Stimulated activated CD4-positive, alpha-beta T cell treated with anti-CD3 and anti-CD28 coated beads, Interleukin-4, amount 100 ng/mL, for 24 hours (primary cell): ENCODE data around the gene JAZF1.

Source experiments
- DNase-seq: peaks from one replicate; pipeline ENCODE4 v3.0.0-alpha.2; 2020

JAZF1 gene

DNA sequence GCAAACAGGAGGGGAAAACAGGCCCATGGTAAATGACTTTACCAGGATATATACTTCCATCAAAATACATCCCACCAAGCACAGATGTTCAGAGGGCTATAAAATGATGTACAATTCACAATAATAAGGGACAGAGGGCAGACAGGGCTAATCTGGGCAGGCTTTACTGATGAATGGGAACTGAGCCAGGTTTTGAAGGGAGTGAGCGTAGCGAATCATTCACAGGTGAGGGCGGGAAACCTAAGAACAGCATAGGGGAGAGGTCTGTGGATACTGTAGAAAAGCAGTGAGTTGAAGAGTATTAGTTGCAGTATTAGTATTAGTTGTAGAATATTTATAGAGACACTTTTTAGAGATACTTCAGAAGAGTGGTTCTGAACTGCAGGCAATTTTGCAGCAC is 180.8 kb downstream of the JAZF1 start:
- DNase-seq: no peak

DNA sequence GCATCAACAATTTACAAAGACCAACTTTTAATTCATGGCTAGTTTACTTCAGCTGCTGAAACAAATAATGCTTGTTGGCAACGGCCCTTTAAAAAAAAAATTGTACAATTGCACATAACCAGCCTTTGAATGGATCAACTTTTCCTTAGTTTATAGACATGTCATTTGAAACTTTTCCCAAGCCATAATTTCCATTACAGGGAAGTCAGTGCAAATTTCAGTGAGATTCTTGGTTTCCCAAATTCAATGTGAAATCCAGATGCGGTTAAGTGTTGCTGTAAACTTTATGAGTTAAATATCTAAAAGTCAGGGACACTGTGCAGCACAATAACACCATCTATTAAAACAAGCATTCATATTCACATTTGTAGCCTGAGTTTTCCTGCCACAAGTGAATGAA is 182.2 kb downstream of the JAZF1 start:
- DNase-seq: no peak

DNA sequence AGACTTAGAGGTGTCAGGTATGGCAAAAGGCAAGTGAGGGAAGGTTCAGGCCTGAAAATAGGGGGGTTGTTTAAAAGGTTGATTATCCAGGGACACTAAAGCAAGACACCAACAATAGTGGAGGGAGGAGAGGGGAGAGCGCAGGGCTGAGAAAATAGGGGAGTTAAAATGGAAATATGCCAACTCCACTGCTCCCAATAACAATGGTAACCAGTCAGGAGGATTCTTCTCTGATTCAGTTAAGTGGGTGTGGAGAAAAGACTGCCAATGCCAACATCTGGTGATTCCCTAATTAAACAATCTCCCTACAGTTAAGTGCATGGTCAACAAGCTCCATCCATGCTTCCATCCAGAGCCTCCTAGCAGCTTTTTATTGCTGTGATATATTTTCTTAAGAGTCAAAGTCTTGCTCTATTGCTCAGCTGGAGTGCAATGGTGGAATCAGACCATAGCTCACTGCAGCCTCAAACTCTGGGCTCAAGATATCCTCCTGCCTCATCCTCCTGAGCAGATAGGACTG is 183.3 kb downstream of the JAZF1 start:
- no peak for DNase-seq

DNA sequence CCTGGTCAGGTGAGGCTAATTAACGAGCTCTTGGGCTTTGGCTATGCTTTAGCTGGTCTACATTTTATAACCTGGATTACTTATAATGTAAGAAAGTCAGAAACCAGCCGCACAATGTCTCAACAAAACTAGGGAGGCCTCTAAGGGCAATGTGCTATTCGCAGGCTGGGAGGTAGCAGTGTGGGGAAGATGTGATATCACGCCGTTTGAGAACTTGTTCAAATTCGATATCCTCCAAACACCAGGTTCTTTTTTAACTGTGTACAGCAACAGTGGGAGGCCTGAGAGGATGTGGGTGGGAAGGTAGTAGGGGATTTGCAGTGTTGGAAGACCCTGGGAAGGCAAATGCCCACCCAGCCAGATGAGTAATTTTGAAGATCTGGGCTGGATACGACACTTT is 184.5 kb downstream of the JAZF1 start:
- DNase-seq: no peak

DNA sequence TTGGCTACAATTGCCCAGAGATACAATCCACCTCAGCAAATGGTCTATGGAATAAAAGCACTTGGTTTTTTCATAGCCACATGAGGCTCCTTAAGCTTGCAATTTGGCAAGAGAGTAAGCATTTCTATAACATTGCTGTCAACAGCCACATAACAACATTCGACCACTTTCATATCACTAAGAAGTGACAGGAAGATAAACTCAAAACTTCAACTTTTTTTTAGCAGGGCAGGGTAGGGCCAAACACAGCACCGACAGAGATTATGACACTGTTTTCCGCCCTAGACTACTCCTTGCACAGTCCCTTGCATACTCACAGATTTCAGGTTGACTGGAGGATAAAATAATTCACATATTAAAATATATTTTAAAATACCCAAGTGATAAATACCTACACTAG is 185.4 kb downstream of the JAZF1 start:
- no peak for DNase-seq

DNA sequence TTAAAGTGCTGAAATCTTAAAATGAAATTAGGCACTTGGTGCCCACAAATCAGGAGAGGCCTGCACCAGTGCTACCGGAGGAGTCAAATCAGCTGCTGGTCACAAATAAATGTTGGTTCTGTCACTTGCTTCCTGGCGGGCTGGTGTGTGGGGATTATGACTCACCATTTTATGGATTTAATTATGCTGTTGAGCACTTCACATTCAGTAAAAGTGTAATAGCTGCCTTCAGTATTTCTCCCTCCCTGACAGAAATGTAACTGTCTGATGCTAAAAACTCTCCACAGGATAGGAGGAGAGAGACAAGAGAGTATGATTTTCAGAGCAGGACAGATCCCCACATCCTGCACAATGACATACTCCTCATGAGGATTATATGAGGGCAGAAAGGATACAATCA is 186.0 kb downstream of the JAZF1 start:
- DNase-seq: no peak

DNA sequence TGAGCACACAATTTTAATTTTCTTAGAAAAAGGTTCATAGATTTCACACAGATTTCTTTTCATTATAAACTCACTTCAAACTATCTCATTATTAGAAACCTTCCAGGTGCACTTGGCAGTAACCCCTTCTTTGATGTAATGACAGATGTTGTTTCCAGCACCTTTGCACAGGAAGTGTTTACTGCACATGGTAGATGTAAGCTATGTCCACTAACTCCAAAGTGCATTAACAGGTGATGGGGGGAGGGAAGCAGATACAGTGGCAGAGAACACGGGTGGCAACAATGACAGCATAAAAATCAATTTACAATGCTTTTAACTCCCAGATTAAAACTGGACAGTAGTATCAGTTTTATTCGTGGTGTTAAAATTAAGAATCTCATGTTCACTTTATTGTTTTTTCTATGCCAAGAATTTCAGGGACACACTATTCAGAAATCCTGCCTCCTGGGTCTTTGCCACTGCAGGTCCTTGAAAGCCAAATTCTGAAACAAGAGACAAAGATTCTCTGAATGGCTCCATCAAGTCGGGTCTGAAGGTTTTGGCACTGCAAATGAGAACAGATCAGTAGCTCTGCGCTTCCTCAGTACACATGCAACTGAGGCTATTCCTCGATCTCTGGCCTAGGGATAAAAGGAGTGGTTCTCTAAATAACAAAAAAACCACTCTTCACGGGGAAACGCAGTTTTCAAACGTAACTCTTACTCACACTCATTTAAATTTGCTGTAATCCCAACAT is 187.7 kb downstream of the JAZF1 start:
- no peak for DNase-seq

DNA sequence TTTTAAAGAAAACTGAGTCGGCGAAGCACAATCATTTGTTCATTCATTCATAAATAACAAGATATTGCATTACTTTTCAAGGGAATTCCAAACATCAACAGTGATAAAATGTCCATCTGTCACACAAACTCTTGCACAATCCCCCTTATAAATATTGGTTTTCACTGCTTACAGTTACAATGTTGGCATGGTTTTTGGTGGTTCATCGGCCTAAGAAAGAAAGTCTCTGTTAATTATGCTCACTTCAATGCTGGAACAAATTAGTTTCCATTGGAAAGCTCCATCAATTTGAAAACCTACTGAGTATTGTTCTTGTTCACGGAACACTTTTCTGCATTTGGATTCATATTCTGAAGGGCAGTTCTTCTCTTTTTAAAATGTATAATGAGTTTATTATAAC is 188.5 kb downstream of the JAZF1 start:
- no peak for DNase-seq

DNA sequence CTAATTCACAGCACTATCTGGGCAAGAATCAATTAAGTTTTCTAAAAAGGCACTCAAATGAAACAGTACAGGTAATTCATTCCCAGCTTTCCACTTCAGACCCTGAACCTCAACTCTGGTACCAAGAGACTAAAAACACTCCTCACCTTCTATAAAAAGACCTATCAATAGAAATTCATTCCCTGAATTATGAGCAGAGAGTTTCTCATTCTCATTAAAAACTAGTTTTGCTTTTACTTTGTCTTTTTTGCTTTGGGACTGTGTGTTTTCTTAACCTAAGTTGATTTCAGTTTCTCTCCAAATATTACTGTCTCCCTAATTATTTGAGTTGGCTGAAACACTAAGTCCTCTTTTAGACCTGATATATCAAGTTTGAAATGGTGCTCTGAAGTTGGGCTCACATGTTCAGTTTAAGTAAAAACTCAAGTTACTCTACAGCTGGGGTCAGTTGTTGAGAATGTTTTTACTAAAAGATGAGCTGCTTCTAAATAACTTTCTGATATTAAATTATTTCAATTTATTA is 189.5 kb downstream of the JAZF1 start:
- no peak for DNase-seq

DNA sequence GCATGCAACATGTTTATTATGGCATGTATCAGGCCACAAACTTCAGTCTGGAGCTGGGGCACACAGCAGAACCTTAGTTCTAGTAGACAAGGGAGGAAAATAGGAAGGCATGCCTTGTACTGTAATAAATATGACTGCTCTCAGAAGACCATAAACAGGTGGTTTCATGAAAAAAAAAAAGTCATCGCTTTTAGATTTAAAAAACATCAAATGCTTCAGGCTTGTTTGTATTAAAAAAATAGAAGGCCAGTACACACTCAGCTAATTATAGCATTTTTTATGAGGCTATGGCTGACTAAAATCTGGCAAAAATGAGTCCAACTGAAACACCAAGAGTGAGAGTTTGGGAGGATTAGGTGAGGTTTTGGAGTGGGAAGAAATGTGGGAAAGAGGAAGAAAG is 204.1 kb downstream of the JAZF1 start:
- DNase-seq: no peak

DNA sequence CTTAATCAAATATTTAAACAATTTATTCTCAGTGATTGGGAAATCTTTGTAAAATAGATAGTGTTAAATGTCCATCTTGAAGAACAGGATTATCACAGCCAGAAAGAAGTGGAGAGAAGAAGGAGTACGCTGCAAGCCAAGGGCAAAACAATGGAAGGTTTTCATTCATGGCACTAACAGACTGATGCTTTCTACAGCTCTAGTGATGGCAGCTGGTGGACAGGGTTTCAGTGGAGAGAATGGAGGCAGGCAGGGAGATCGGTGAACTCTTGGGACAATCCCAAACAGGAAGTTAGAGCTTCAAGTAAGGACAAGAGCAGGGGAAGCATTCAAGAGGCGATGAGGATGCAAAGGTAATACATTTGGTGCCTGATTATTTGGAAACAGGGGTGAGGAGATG is 207.0 kb downstream of the JAZF1 start:
- no peak for DNase-seq

DNA sequence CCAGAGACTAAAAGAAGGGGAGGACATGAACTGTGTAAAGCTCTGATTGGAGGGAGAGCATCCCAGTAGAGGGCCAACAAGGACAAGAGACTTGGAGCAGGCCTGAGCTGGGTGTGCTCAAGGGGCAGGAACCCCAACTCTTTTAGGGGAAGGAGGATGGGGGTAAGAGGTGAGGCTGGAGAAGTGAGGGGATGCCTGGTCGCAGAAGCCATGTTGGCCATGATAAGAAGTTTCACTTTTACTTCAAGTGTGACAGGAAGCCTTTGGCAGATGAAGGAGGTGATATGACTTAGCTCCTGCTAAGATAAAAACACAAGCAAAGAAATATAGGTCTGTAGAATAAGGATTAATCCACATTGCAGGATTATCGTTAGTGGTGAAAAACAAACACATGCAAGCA is 208.3 kb downstream of the JAZF1 start:
- no peak for DNase-seq

DNA sequence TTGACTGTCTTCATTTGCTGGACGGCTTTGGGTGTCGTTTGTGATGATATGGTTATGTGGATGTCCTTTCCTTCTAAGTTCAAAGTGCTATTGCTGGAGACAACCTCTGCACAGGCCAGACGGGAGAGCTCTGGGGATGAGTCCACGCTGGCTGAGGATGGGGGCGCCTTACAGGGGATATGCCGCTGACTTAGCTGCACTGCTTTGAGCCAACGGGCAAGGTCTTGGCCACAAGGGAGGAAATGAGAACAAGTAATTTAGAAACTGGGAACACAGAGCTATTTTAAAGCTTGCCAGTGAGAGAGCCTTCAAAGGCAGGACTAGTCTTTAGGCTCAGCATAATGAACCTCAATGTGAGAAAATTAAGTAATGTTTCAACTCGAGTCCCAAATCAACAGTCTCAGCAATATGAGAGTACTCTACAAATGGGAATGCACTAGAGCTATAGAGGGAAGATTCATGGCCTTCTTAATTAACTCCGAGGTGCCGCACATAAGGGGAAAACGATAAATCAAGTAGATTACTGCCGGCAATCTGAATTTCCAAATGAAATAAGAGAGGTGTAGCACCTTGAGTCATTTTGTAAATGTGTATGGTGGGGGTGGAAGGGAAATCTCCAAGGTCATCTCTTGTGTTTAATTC is 209.3 kb downstream of the JAZF1 start:
- no peak for DNase-seq

DNA sequence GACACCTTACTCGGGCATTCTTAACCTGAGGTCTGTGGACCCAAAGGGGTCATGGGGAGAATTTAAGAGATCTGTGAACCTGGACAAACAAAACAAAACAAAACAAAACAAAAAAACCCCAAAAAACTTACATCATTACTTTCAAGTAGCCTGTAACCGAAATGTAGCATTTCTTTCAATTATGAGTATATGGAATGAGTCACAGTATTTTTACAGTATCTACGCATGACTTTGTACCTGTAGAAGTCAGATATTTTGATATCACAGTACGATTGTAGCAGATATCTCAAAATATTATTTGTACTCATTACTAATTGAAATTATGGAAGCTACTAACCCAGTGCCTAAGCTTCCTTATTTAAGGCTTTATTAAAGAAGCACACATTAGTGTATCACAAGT is 210.2 kb downstream of the JAZF1 start:
- DNase-seq: no peak

DNA sequence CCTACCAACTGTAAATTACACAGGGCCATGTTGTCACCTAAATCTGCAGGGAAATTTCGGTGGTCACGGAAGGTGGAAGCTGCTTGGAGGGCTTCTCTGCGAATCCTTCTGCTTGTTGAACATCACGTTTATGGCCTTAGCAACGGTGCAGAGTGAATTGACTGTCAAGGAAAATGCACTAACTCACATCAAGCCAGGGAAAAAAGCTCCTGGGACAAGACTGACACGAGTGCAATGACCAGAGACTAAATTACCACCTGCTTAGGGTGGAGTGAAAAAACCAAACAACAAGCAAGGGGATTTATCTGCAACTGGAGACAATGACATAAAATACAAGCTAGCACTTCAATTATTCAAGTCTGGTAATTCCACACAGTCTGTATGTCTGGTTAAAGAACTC is 211.2 kb downstream of the JAZF1 start:
- no peak for DNase-seq

DNA sequence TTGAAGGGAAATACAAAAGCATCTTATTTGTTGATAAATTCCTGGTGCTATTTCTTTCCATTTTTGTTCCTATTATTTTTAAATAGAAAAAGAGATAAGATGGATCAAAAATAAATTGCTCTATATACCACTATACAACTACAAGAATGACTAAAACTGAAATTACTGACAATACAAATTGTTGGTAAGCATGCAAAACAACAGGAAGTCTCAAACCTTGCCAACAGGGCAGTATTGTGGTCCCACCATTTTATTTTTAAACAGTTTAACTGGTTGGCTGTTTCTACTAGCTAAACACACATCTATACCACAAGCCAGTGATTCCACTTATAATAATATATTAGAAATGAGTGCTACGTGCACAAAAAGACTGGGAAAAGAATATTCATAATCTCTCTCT is 213.0 kb downstream of the JAZF1 start:
- DNase-seq: no peak

DNA sequence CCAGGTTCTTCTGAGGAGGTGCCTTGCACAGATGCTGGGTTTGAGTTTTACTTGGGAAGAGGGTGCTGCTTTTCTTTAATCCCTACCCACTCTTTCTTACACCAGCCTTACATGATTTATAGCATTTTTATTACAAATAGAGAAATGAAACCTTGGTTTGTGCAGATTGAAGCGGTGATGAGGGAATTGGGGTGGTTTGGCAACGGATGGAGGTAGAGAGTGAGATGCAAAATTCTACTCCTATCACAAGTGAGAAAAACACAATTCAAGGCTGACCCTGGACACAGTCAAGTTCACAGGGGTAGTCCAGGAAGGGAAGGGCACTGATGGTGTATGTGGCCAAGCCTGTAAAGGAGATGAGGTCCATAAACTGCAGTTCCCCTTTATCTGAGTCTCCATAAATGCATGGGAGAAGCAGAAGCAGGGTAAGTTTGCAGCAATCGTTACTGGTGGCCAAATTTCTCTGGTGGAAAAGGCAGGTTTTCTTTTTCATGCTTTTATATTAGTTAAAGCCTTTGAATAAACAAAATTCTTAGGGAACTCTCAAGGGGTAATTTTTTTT is 214.3 kb downstream of the JAZF1 start:
- DNase-seq: no peak

DNA sequence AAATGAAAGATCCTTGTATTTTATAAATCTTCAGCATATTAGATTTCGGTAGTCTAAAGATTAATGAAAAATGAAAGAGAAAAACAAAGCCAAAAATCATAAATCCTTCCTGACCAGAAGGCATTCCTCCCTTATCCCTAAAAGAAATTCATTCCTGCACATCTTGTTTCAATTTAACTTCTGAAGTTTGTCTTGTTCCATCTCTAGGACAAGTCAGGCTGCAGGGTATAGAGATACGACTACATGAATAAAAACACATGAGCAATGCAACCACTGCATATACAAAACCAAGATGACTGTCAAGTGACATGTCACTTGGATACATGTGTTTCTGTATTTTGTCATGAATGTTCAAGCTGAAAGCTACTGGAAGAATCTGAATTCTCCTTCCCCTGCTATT is 214.9 kb downstream of the JAZF1 start:
- no peak for DNase-seq

DNA sequence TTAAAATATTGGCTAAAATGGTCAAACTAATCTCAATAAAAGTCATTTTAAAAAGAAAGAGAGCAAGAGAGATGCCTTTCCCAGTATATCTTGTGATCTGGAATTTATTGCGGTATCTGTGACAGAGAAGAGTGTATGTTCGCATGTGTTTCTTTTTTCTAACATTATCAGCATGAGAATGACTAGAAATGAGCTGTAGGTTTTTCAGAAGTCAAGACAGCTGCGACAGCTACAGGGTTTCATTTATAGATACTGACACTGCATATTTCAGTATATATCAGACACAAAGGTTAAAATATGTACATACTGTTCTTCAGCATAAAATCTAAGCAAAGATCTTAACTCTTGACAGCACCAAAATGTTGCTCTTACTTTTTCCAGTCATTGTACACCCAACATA is 215.8 kb downstream of the JAZF1 start:
- DNase-seq: no peak

DNA sequence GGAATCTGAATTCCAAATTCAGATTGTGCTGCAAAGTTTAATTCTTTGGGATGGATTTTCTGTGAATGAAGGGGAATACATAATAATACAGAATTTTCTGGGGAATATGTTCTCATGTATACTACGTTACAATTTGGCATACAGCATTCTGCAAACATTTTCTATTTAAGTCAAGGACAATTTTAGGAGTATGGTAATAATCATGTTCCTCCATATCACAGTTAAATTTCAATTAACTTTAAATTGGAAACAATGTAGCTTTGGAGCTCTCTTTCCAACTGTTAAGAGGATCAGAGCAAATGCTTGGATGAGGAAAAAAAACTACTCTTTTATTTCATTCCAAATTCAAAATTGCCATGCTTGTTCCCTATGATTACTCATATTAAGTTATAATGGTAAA is 217.5 kb downstream of the JAZF1 start:
- DNase-seq: no peak

DNA sequence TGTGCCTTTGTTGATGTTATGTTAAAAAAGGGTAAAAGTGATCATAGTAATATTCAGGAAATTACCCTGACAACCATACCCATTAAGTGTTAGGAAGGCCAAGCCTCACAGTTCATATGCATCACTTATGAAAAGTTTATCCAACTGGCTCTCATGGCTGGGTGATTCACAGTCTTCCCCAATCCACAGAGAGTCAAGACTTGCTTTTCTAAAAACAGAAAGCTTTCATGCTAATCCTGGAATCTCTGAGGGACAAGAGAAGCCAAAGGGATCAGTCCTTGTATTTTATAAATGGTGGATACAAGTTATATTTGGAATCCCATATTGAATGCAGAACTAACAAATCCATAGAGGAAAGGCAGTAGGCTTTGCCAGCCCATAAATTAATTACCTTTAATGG is 218.3 kb downstream of the JAZF1 start:
- no peak for DNase-seq

DNA sequence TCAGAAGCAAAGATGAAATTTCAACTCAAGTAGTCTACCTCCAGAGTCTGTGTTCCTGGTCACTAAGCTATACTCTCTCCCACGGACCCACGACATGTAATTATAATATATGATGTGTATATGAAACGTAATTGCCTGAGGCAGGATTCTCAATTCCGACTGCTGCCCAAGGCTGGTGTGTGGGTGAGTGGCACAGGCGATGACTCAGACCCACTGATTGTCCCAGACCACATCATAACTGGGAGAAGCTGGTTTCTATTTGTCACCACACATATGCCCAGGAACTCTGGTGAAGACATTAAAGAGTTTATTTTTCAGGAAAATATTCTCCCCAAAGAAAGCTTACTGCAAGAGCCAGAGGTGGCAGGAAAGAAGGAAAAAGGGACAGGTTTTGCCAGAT is 219.3 kb downstream of the JAZF1 start:
- no peak for DNase-seq

DNA sequence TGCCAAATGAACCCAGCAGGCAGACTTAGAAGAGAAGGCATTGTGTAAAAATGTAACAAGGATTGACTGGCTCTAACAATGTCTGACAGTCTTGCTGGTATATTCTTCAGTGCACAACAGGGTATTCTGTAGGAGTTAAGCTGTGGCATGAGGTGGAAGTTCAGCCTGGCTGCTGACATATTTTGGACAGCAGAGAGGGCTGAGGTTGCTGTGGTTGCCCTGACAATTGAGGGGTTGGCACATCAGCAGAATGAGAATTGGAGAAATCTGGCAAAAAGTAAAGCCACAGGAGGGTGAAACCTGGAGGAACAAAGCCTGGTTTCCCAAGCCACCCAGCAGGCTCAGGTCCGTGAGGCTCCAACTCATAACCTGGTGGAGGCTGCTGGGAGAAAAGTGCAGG is 220.2 kb downstream of the JAZF1 start:
- no peak for DNase-seq

DNA sequence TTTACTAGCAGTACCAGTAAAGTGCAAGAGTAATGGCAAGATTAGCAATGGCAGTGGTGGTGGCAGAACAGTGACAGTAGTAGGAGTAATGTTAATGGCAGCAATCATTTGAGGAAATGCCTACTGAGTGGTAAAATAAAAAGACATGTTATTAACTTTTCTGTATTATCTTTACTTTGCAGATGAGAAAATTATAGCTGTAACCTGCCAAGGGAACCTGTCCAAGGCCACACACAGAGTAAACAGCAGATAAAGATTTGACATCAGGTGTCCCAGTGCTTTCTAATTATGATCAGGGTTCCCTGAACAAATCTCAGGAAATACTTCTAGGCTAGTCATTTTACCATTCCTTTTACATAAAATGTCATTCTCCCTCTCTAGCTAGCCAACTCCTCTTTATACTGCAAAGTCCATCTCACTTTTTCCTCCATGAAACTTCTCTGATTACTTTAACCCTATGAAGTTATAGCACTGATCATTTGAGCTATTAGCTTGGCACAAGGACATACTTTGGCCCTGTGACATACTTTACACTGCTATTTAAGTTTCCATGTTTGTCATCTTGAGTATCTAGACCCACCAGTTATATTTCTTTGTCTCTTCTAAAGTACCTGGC is 221.6 kb downstream of the JAZF1 start:
- DNase-seq: no peak
